Measurements from ENCODE around the gene PRKACA.

PRKACA gene

GRCh38 chr19:14117668-14118164, at the start of gene PRKACA:
Gene PRKACA (minus strand): TSS chr19:14117762. CDS start chr19:14117547, 215 bp downstream.
- DNase-seq, result peak; percentile 99

GRCh38 chr19:14166999-14167575, 49.5 kb upstream of the PRKACA start:
- DNase-seq, result peak; percentile 20

- peak; percentile 47 for DNase-seq
Observed at GRCh38 chr19:14165990-14166830, 48.6 kb upstream of the PRKACA start.

- DNase-seq, result no peak
Observed at GRCh38 chr19:14164724-14165493, 47.3 kb upstream of the PRKACA start.

- no peak for DNase-seq
Observed at GRCh38 chr19:14164082-14164481, 46.5 kb upstream of the PRKACA start.

- DNase-seq, result no peak
Observed at GRCh38 chr19:14162871-14163297, 45.3 kb upstream of the PRKACA start.

- DNase-seq, result no peak
Observed at GRCh38 chr19:14161305-14161704, 43.7 kb upstream of the PRKACA start.

GRCh38 chr19:14160017-14160703, 42.6 kb upstream of the PRKACA start:
- no peak for DNase-seq

GRCh38 chr19:14159059-14159458, 41.5 kb upstream of the PRKACA start:
- no peak for DNase-seq

- DNase-seq, result no peak
Observed at GRCh38 chr19:14158276-14159023, 40.9 kb upstream of the PRKACA start.

GRCh38 chr19:14156971-14157717, 39.6 kb upstream of the PRKACA start:
- no peak for DNase-seq

- DNase-seq, result no peak
Observed at GRCh38 chr19:14156122-14156521, 38.6 kb upstream of the PRKACA start.

GRCh38 chr19:14155371-14155770, 37.8 kb upstream of the PRKACA start:
- DNase-seq, result no peak

GRCh38 chr19:14152713-14153112, 35.2 kb upstream of the PRKACA start:
- DNase-seq, result no peak

- no peak for DNase-seq
Observed at GRCh38 chr19:14150770-14151661, 33.5 kb upstream of the PRKACA start.

GRCh38 chr19:14150041-14150769, 32.6 kb upstream of the PRKACA start:
- no peak for DNase-seq

- DNase-seq, result peak; percentile 74
Observed at GRCh38 chr19:14149509-14149994, 32.0 kb upstream of the PRKACA start.

- no peak for DNase-seq
Observed at GRCh38 chr19:14148751-14149410, 31.3 kb upstream of the PRKACA start.
